ENCODE data around the gene SLC10A7.

DNA sequence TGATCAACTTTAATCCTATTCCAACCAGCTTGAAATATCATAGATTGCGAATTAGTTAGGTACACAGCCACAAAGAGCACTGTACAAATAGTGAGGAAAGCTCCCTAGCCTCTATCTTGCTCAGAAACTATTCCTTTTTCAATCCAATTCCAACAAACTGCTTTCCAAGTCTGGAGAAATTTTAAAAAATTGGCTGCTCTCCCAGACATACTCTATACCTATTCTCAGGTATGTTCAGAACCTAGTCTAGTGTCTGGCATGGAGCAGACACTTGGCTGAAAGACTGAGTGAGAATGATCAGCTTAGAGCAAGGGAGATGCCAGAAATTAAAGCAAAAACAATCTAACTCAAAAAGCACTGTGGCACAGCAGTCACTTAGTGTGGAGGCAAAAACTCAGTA, 105.9 kb downstream of the SLC10A7 start:
- TF ChIP-seq, protein P1, sequence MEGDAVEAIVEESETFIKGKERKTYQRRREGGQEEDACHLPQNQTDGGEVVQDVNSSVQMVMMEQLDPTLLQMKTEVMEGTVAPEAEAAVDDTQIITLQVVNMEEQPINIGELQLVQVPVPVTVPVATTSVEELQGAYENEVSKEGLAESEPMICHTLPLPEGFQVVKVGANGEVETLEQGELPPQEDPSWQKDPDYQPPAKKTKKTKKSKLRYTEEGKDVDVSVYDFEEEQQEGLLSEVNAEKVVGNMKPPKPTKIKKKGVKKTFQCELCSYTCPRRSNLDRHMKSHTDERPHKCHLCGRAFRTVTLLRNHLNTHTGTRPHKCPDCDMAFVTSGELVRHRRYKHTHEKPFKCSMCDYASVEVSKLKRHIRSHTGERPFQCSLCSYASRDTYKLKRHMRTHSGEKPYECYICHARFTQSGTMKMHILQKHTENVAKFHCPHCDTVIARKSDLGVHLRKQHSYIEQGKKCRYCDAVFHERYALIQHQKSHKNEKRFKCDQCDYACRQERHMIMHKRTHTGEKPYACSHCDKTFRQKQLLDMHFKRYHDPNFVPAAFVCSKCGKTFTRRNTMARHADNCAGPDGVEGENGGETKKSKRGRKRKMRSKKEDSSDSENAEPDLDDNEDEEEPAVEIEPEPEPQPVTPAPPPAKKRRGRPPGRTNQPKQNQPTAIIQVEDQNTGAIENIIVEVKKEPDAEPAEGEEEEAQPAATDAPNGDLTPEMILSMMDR (IDR thresholded peaks at IDR 0.05; ENCODE audit: low read depth, low read length): no peak
- no peak for TF ChIP-seq MYC (IDR thresholded peaks at IDR 0.05; ENCODE audit: low read depth, low read length)
